Body of pancreas (tissue), 4 donors: Measurements from ENCODE around the gene LRP1.

Source experiments
- CTCF ChIP-seq, 7 experiments: fragments of 450-650 bp in 4 of 7; fragments of 200-600 bp in 3 of 7; sonication (generic) in 3 of 7; IDR thresholded peaks; one replicate each; pipeline ENCODE4 v1.5.1; 2016 to 2019; ENCODE audit warnings: antibody characterized with exemption in 7 of 7
- POLR2A ChIP-seq, 3 donors: fragments of 450-650 bp; IDR thresholded peaks; one replicate each; pipeline ENCODE4 v1.6.1; 2016; ENCODE audit warnings: antibody characterized with exemption in 3 of 3, mild to moderate bottlenecking in 2 of 3

DNA sequence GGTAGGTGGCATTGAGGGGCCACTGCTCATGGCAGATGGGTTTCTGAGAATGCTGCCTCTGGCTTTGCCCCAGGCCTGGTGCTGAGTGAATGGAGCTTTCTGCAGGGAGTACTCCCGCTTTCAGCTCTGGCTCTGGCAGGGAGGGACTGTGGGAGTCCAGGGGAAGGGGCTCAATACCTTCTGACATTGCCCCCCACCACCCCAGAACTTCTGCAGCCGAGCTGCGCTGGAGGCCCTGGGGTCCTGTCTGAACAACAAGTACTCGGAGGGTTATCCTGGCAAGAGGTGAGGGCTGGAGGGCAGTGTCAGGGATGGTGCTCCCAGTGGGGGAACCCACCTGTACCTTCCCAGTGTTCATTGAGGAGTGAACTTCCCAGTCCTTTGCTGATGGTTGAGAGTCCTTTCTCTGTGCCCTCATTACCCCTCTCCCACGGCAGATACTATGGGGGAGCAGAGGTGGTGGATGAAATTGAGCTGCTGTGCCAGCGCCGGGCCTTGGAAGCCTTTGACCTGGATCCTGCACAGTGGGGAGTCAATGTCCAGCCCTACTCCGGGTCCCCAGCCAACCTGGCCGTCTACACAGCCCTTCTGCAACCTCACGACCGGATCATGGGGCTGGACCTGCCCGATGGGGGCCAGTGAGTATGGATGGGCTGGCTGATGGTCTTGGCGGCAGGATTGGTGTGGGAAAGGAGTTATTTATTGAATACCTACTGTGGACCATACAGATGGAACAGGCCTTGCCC is 103.2 kb downstream of the LRP1 start:
- TF ChIP-seq CTCF (IDR thresholded peaks at IDR 0.05) (no peak), POLR2A (IDR thresholded peaks at IDR 0.05) (no peak)
